Measurements from ENCODE around the gene RGS8. TPM values are rescaled to one million over a fixed set of nuclear protein-coding genes. Genes with fewer than 3 reads are reported as not detected.

Gene RGS8
- total and polyA plus RNA-seq, 2 of the 4 experiments (the other 2 are of a cell fraction): not detected

DNA sequence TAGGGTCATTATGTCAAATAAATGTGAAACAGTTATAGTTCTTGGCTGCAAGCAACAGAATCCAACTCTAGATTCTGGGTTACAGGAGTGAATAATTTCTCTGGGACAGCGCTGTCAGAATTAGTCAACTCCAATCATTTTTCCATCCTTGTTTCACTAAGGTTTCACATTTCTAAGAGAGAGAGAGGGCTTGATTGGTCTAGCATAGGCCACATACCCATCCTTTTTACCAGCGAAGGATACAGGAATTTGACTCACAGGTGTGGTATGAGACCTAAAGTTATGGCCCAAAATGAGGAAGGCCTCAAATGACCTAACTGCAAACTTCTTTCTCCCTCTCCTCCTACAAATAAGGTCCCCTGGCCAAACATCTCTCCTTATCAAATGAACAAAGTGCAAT lies 25.5 kb upstream of the RGS8 start:
- no peaks in the 10 kb centered on the region for H3K36me3 ChIP-seq (ENCODE audit: control insufficient read depth, insufficient read depth, low read length)
- no peak overlapping the region for H2BK5ac ChIP-seq (ENCODE audit: low read depth, low read length, poor library complexity, severe bottlenecking)
- no peaks in the 10 kb centered on the region for H3K9me3 ChIP-seq (ENCODE audit: control insufficient read depth, insufficient read depth, low read length)
- dilution Hi-C loops (cut with HindIII; ENCODE audit: low sequenced_read_pairs, unreplicated experiment): no loop called here
- no CpG with 5 or more reads among the region's 2 CpGs for WGBS, 2 experiments (ENCODE audit: extremely low coverage in 2 of 2, insufficient read length in 1 of 2)
- H3K27me3 ChIP-seq (ENCODE audit: control insufficient read depth, insufficient read depth, low read length): peaks cover 2% of the 10 kb centered on the region
- no peak overlapping the region for H3K4me2 ChIP-seq (ENCODE audit: low read depth, low read length)
- no peak overlapping the region for H2BK15ac ChIP-seq (ENCODE audit: low read depth, low read length)
- no peak overlapping the region for H3K23ac ChIP-seq (ENCODE audit: low read depth, low read length)
- TF ChIP-seq RAD21 (IDR thresholded peaks at IDR 0.05; ENCODE audit: low read length): no peak
- TF ChIP-seq, protein P1, sequence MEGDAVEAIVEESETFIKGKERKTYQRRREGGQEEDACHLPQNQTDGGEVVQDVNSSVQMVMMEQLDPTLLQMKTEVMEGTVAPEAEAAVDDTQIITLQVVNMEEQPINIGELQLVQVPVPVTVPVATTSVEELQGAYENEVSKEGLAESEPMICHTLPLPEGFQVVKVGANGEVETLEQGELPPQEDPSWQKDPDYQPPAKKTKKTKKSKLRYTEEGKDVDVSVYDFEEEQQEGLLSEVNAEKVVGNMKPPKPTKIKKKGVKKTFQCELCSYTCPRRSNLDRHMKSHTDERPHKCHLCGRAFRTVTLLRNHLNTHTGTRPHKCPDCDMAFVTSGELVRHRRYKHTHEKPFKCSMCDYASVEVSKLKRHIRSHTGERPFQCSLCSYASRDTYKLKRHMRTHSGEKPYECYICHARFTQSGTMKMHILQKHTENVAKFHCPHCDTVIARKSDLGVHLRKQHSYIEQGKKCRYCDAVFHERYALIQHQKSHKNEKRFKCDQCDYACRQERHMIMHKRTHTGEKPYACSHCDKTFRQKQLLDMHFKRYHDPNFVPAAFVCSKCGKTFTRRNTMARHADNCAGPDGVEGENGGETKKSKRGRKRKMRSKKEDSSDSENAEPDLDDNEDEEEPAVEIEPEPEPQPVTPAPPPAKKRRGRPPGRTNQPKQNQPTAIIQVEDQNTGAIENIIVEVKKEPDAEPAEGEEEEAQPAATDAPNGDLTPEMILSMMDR (conservative IDR thresholded peaks at IDR 0.05; ENCODE audit: low read depth, low read length): no peak
- no peak for TF ChIP-seq RCOR1 (IDR thresholded peaks at IDR 0.05; ENCODE audit: insufficient replicate concordance, low read length)
- no peak for TF ChIP-seq NFE2L2 (IDR thresholded peaks at IDR 0.05; ENCODE audit: low read depth, low read length)
- no peak for TF ChIP-seq FOS (IDR thresholded peaks at IDR 0.05; ENCODE audit: low read depth, low read length)
- TF ChIP-seq MAZ (IDR thresholded peaks at IDR 0.05; ENCODE audit: borderline replicate concordance, low read depth, low read length): no peak
- TF ChIP-seq RFX5 (IDR thresholded peaks at IDR 0.05; ENCODE audit: low read depth, low read length): no peak
- no peak for TF ChIP-seq MAFK (IDR thresholded peaks at IDR 0.05; ENCODE audit: low read depth, low read length)
- TF ChIP-seq, protein P2, sequence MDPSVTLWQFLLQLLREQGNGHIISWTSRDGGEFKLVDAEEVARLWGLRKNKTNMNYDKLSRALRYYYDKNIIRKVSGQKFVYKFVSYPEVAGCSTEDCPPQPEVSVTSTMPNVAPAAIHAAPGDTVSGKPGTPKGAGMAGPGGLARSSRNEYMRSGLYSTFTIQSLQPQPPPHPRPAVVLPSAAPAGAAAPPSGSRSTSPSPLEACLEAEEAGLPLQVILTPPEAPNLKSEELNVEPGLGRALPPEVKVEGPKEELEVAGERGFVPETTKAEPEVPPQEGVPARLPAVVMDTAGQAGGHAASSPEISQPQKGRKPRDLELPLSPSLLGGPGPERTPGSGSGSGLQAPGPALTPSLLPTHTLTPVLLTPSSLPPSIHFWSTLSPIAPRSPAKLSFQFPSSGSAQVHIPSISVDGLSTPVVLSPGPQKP (IDR thresholded peaks at IDR 0.05; ENCODE audit: borderline replicate concordance, low read depth, low read length): no peak
- intact Hi-C loops (cut with micrococcal nuclease): no loop called here
- no peaks in the 10 kb centered on the region for H4K20me1 ChIP-seq (ENCODE audit: insufficient read depth, low read length)
- H3K18ac ChIP-seq (ENCODE audit: low read depth, low read length): no peak overlapping the region
- no peak overlapping the region for H3K14ac ChIP-seq (replicated peaks; ENCODE audit: low read depth, low read length)
- no peak overlapping the region for H3K27ac ChIP-seq (ENCODE audit: insufficient read depth, low read length)
- H3K9me1 ChIP-seq (ENCODE audit: insufficient read depth, low read length): no peaks in the 10 kb centered on the region
- BruUV-seq (replicated peaks): no TSS peak
- H4K5ac ChIP-seq (ENCODE audit: low read depth, low read length): no peak overlapping the region
- H3K9ac ChIP-seq (ENCODE audit: low read depth, low read length): no peak overlapping the region
- H3K56ac ChIP-seq (ENCODE audit: extremely low read depth, insufficient read depth, low read length): no peak overlapping the region
- ChIA-PET POLR2A (ENCODE audit: unreplicated experiment) (no interaction called here), CTCF (no interaction called here)
- no peaks in the 10 kb centered on the region for H3K4me1 ChIP-seq (ENCODE audit: control insufficient read depth, insufficient read depth, low read length)
- DNase-seq: no peak
- H2AK9ac ChIP-seq (replicated peaks; ENCODE audit: low read depth, low read length, poor library complexity): no peak overlapping the region
- in situ Hi-C loops (cut with MboI; ENCODE audit: low sequenced_read_pairs): no loop called here
- no peak overlapping the region for H4K8ac ChIP-seq (ENCODE audit: low read depth in 2 of 2, low read length in 2 of 2)
- H2AFZ ChIP-seq (replicated peaks; ENCODE audit: low read length, poor library complexity): no peak overlapping the region
- no peak for ATAC-seq (ENCODE audit: low read depth)
- H3K4ac ChIP-seq (ENCODE audit: low read depth, low read length): no peak overlapping the region
- no peak overlapping the region for H2BK120ac ChIP-seq (ENCODE audit: low read depth, low read length)
- no peak overlapping the region for H3K4me3 ChIP-seq (ENCODE audit: insufficient read depth, low read depth, low read length)
- H3K79me1 ChIP-seq (ENCODE audit: low read depth in 1 of 2, low read length in 2 of 2): no peaks in the 10 kb centered on the region
- H2BK20ac ChIP-seq (ENCODE audit: low read depth, low read length): no peak overlapping the region
- H2AK5ac ChIP-seq (ENCODE audit: low read depth, low read length): no peak overlapping the region
- no peak overlapping the region for H4K91ac ChIP-seq (ENCODE audit: insufficient read depth, low read depth, low read length)

All from IMR-90 (cell line).